A549 (cell line): ENCODE results near the gene NFIX. TPM values are rescaled to one million over a fixed set of nuclear protein-coding genes. Genes with fewer than 3 reads are reported as not detected.

Source experiments
- ATAC-seq, 2 experiments: fragments of 200-7000 bp in 1 of 2; fragments of >200 bp in 1 of 2; cut with Nextera tagmentation in 1 of 2; cut with Tn5 transposase in 1 of 2; 3 replicates each; pipeline versions ENCODE4 v1.8.0 to v1.9.1; 2018 to 2020; ENCODE audit warnings: mild to moderate bottlenecking in 1 of 2, moderate library complexity in 1 of 2
- CTCF ChIA-PET: fragments of 300-600 bp; sonication (Branson Sonifier 250); formaldehyde crosslinking; extraction: SDS; loops from one replicate; lab custom pipeline; 2021; ENCODE audit warnings: antibody characterized with exemption, inconsistent platforms; lab: Yijun Ruan, JAX
- POLR2A ChIA-PET: fragments of 350-600 bp; formaldehyde crosslinking; extraction: SDS; loops from one replicate; lab custom pipeline; 2021; ENCODE audit warnings: antibody characterized with exemption, inconsistent platforms; lab: Yijun Ruan, JAX
- DNase-seq, 2 experiments: peaks; one replicate each; pipeline versions ENCODE4 v3.0.0 to v3.0.0-alpha.2; 2011 to 2016; ENCODE audit warnings: low read depth in 1 of 2, low spot score in 1 of 2
- FAIRE-seq: peaks from 2 replicates; lab custom pipeline; 2011; peaks lifted over from hg19 to GRCh38; lab: Jason Lieb, UNC
- H3K27ac ChIP-seq, 2 experiments: fragments of >200 bp; sonication (Bioruptor Twin); formaldehyde crosslinking; 3 replicates each; pipeline ENCODE4 v1.5.1; 2016 to 2017
- H3K4me1 ChIP-seq: fragments of >200 bp; sonication (Bioruptor Twin); formaldehyde crosslinking; 3 replicates; pipeline ENCODE4 v1.6.1; 2016
- H3K4me2 ChIP-seq: fragments of >200 bp; sonication (Bioruptor Twin); formaldehyde crosslinking; 3 replicates; pipeline ENCODE4 v1.6.1; 2016
- H3K4me3 ChIP-seq: fragments of >200 bp; sonication (Bioruptor Twin); formaldehyde crosslinking; 3 replicates; pipeline ENCODE4 v1.5.1; 2016
- H3K9me3 ChIP-seq: fragments of >200 bp; sonication (Bioruptor Twin); formaldehyde crosslinking; 3 replicates; pipeline ENCODE4 v1.6.1; 2016
- ATOH8 ChIP-seq: fragments of 250-450 bp; sonication (Bioruptor Pico); IDR thresholded peaks from 2 replicates; pipeline ENCODE4 v1.5.0; 2020; ENCODE audit warnings: low read depth, mild to moderate bottlenecking, moderate library complexity
- CBX8 ChIP-seq: fragments of 200-600 bp; sonication (generic); IDR thresholded peaks from 2 replicates; pipeline ENCODE4 v1.6.1; 2016
- CHD4 ChIP-seq: fragments of 200-600 bp; sonication (generic); IDR thresholded peaks from 2 replicates; pipeline ENCODE4 v1.6.1; 2016; ENCODE audit warnings: antibody characterized with exemption, mild to moderate bottlenecking, borderline replicate concordance
- CTCF ChIP-seq: fragments of >200 bp; sonication (Bioruptor Twin); formaldehyde crosslinking; IDR thresholded peaks from 3 replicates; pipeline ENCODE4 v1.5.1; 2016
- EHF ChIP-seq: fragments of 250-450 bp; sonication (Bioruptor Pico); IDR thresholded peaks from 2 replicates; pipeline ENCODE4 v1.5.0; 2020; ENCODE audit warnings: mild to moderate bottlenecking
- EHMT2 ChIP-seq: fragments of 200-600 bp; sonication (generic); IDR thresholded peaks from 2 replicates; pipeline ENCODE4 v1.6.1; 2016; ENCODE audit warnings: antibody characterized with exemption, low read depth, mild to moderate bottlenecking, moderate library complexity
- ESRRA ChIP-seq: fragments of 150-350 bp; IDR thresholded peaks from 2 replicates; pipeline ENCODE4 v1.6.1; 2014; ENCODE audit warnings: mild to moderate bottlenecking, low read length, borderline replicate concordance
- FOSB ChIP-seq: fragments of 250-450 bp; sonication (Bioruptor Pico); IDR thresholded peaks from 2 replicates; pipeline ENCODE4 v1.5.0; 2020; ENCODE audit warnings: mild to moderate bottlenecking, moderate library complexity
- FOSL2 ChIP-seq, 2 experiments: fragments of 450-650 bp in 1 of 2; fragments of >200 bp in 1 of 2; sonication (Bioruptor Twin) in 1 of 2; formaldehyde crosslinking; IDR thresholded peaks; 2 replicates each; pipeline versions ENCODE4 v1.5.0 to v1.6.1; 2016 to 2020; ENCODE audit warnings: mild to moderate bottlenecking in 1 of 2, moderate library complexity in 1 of 2
- FOXS1 ChIP-seq: fragments of 250-450 bp; sonication (Bioruptor Pico); IDR thresholded peaks from 2 replicates; pipeline ENCODE4 v1.5.0; 2020; ENCODE audit warnings: mild to moderate bottlenecking, moderate library complexity
- HDAC2 ChIP-seq: fragments of 200-600 bp; sonication (generic); IDR thresholded peaks from 2 replicates; pipeline ENCODE4 v1.6.1; 2016
- HES2 ChIP-seq: fragments of >200 bp; sonication (Bioruptor Twin); formaldehyde crosslinking; IDR thresholded peaks from 2 replicates; pipeline ENCODE4 v1.6.1; 2016
- HEYL ChIP-seq: fragments of 250-450 bp; sonication (Bioruptor Pico); IDR thresholded peaks from 2 replicates; pipeline ENCODE4 v1.8.0; 2021; ENCODE audit warnings: mild to moderate bottlenecking, moderate library complexity
- HOXB13 ChIP-seq: fragments of 250-450 bp; sonication (Bioruptor Pico); IDR thresholded peaks from 2 replicates; pipeline ENCODE4 v1.5.0; 2020; ENCODE audit warnings: low read depth, mild to moderate bottlenecking, moderate library complexity
- HOXB5 ChIP-seq: fragments of 250-450 bp; sonication (Bioruptor Pico); IDR thresholded peaks from 2 replicates; pipeline ENCODE4 v1.5.0; 2020; ENCODE audit warnings: mild to moderate bottlenecking, moderate library complexity
- JUNB ChIP-seq: fragments of >200 bp; sonication (Bioruptor Twin); formaldehyde crosslinking; IDR thresholded peaks from 2 replicates; pipeline ENCODE4 v1.6.1; 2016
- MAFK ChIP-seq: fragments of 450-650 bp; IDR thresholded peaks from 2 replicates; pipeline ENCODE4 v1.6.1; 2014; ENCODE audit not compliant: partially characterized antibody
- MAX ChIP-seq: IDR thresholded peaks from 2 replicates; pipeline ENCODE4 v1.6.1; 2012
- MAZ ChIP-seq: fragments of 150-350 bp; IDR thresholded peaks from 2 replicates; pipeline ENCODE4 v1.6.1; 2014; ENCODE audit warnings: antibody characterized with exemption, low read depth, low read length, borderline replicate concordance
- NFE2L2 ChIP-seq: fragments of 150-350 bp; conservative IDR thresholded peaks from 2 replicates; pipeline ENCODE4 v1.6.1; 2014; ENCODE audit warnings: low read length
- NPAS2 ChIP-seq: fragments of 250-450 bp; sonication (Bioruptor Pico); IDR thresholded peaks from 2 replicates; pipeline ENCODE4 v1.8.0; 2022; ENCODE audit warnings: mild to moderate bottlenecking, moderate library complexity, borderline replicate concordance
- RAD21 ChIP-seq, 2 experiments: fragments of >200 bp in 1 of 2; sonication (Bioruptor Twin) in 1 of 2; formaldehyde crosslinking in 1 of 2; IDR thresholded peaks in 1 of 2; conservative IDR thresholded peaks in 1 of 2; 2 replicates in 1 of 2; 3 replicates in 1 of 2; pipeline ENCODE4 v1.6.1; 2012 to 2018; ENCODE audit warnings: inconsistent platforms in 1 of 2
- RCOR1 ChIP-seq: fragments of 150-350 bp; IDR thresholded peaks from 2 replicates; pipeline ENCODE4 v1.6.1; 2014; ENCODE audit warnings: antibody characterized with exemption, low read length, low read depth
- SMC3 ChIP-seq: fragments of >200 bp; sonication (Bioruptor Twin); formaldehyde crosslinking; IDR thresholded peaks from 3 replicates; pipeline ENCODE4 v1.6.1; 2018; ENCODE audit warnings: inconsistent platforms
- TFCP2L1 ChIP-seq: fragments of 250-450 bp; sonication (Bioruptor Pico); IDR thresholded peaks from 2 replicates; pipeline ENCODE4 v1.5.0; 2021; ENCODE audit warnings: mild to moderate bottlenecking
- TP53 ChIP-seq: fragments of 250-450 bp; sonication (Bioruptor Pico); IDR thresholded peaks from 2 replicates; pipeline ENCODE4 v1.5.0; 2021; ENCODE audit warnings: mild to moderate bottlenecking, moderate library complexity
- USF2 ChIP-seq: fragments of 450-650 bp; IDR thresholded peaks from 2 replicates; pipeline ENCODE4 v1.6.1; 2014; ENCODE audit warnings: antibody characterized with exemption
- WGBS: methylation state at CpG from one replicate; pipeline ENCODE4 v1.1.6; 2017; ENCODE audit errors: missing lambda C conversion rate; 5-methylcytosine and 5-hydroxymethylcytosine counted together
- polyA plus RNA-seq, 4 experiments: library from polyadenylated mRNA; depleted of rRNA in 3 of 4; stranded (reverse); fragments of >200 nt; fragmentation: RNase III in 1 of 4; extraction: RNeasy Plus Mini Kit Qiagen cat#74134 plus additional on column Dnase treatment in 1 of 4; gene quantifications; 2 replicates in 3 of 4; 3 replicates in 1 of 4; pipeline ENCODE4 v1.2.3, GENCODE V29; 2011 to 2017

NFIX gene
- polyA plus RNA-seq, 2 of the 4 experiments (the other 2 are of a cell fraction), result 0.52 to 3.0 TPM

- ATAC-seq (no peak), DNase-seq (no peak), FAIRE-seq (no peak)
- TF ChIP-seq SMC3 (no peak), FOXS1 (CRISPR knock-in tag) (no peak), MAX (no peak), MAZ (no peak), HES2 (no peak), FOSL2 (IDR thresholded peaks at IDR 0.05) (no peak), FOSL2 (CRISPR knock-in tag; IDR thresholded peaks at IDR 0.05) (no peak), ATOH8 (CRISPR knock-in tag) (no peak), CHD4 (no peak), HDAC2 (no peak), TP53 (CRISPR knock-in tag) (no peak), EHMT2 (no peak), FOSB (no peak), TFCP2L1 (CRISPR knock-in tag) (no peak), NFE2L2 (no peak), JUNB (no peak), CBX8 (no peak), CTCF (no peak), NPAS2 (CRISPR knock-in tag) (no peak), MAFK (no peak)
- CTCF ChIA-PET, result interaction anchor here (1.2 to 1.5 kb wide), 2 partner anchors 25 to 58 kb away, joined by 3 to 4 read pairs; no protein-coding TSS in a partner anchor
- 0 out of 3 replicates have a peak overlapping the region, but pooled peaks have one; percentile 55 for H3K4me2 ChIP-seq
- peak overlapping the region in 1 of 2 experiments; percentile 23; a peak in 1 of 6 replicates for H3K27ac ChIP-seq
- 95% methylated on average over 11 of the region's 13 CpGs for WGBS
- H3K9me3 ChIP-seq, result no peaks in the 10 kb centered on the region
- H3K4me3 ChIP-seq, result no peak overlapping the region
- H3K4me1 ChIP-seq, result peaks cover 17% of the 10 kb centered on the region
- POLR2A ChIA-PET, result no interaction called here
Measured at GRCh38 chr19:13035820-13036365, 40.6 kb downstream of the NFIX start.

- ChIA-PET POLR2A (no interaction called here), CTCF (interaction anchor here (1.2 to 1.5 kb wide), 2 partner anchors 25 to 57 kb away, joined by 3 to 4 read pairs; no protein-coding TSS in a partner anchor)
- no peak for ATAC-seq
- no peak for TF ChIP-seq HOXB13 (CRISPR knock-in tag)
- no peak for TF ChIP-seq TP53 (CRISPR knock-in tag)
- TF ChIP-seq RAD21 (conservative IDR thresholded peaks at IDR 0.05 in 1 of 2, IDR thresholded peaks at IDR 0.05 in 1 of 2), result no peak
- TF ChIP-seq HOXB5, result no peak
- TF ChIP-seq CBX8, result no peak
- no peak for TF ChIP-seq HEYL (CRISPR knock-in tag)
- TF ChIP-seq EHF, result no peak
- TF ChIP-seq RCOR1, result no peak
- no peak for TF ChIP-seq USF2
- TF ChIP-seq ESRRA, result no peak
- no peak for TF ChIP-seq ATOH8 (CRISPR knock-in tag)
- H3K27ac ChIP-seq, result peak overlapping the region in 1 of 2 experiments; percentile 64; a peak in 3 of 6 replicates
- H3K4me1 ChIP-seq, result peaks cover 17% of the 10 kb centered on the region
- peak overlapping the region; percentile 55 for H3K4me2 ChIP-seq
- peak in 1 of 2 experiments; percentile 42 for DNase-seq
- no peak overlapping the region for H3K4me3 ChIP-seq
- no peaks in the 10 kb centered on the region for H3K9me3 ChIP-seq
- 69% methylated on average over 18 of the region's 18 CpGs for WGBS
- FAIRE-seq, result no peak
Measured at GRCh38 chr19:13036366-13036976, 41.2 kb downstream of the NFIX start.
